GM23338 (cell line): ENCODE measurements around the gene PLS1. TPM values are rescaled to one million over a fixed set of nuclear protein-coding genes. Genes with fewer than 3 reads are reported as not detected.

ENCODE experiments used
- ATAC-seq: fragments of 200-7000 bp; cut with Tn5 transposase; 3 replicates; pipeline ENCODE4 v1.9.1; 2020
- DNase-seq: peaks from one replicate; pipeline ENCODE4 v3.0.0-alpha.2; 2015; ENCODE audit warnings: low spot score
- H2AFZ ChIP-seq: fragments of 200-600 bp; sonication (generic); 2 replicates; pipeline ENCODE4 v1.8.0; 2016; ENCODE audit warnings: antibody characterized with exemption, mild to moderate bottlenecking, moderate library complexity
- H3F3A ChIP-seq: fragments of 200-600 bp; sonication (generic); replicated peaks from 2 replicates; pipeline ENCODE4 v1.8.0; 2017; ENCODE audit warnings: antibody characterized with exemption, mixed run types, low read depth
- H3K27ac ChIP-seq: fragments of 200-600 bp; sonication (generic); 2 replicates; pipeline ENCODE4 v1.6.1; 2016; ENCODE audit warnings: low read depth
- H3K27me3 ChIP-seq: fragments of 200-600 bp; sonication (generic); 2 replicates; pipeline ENCODE4 v1.8.0; 2016; ENCODE audit warnings: mild to moderate bottlenecking, mixed run types, moderate library complexity; ENCODE audit not compliant: insufficient read depth
- H3K36me3 ChIP-seq: fragments of 200-600 bp; sonication (generic); 2 replicates; pipeline ENCODE4 v1.8.0; 2016; ENCODE audit warnings: mild to moderate bottlenecking; ENCODE audit not compliant: insufficient read depth
- H3K4me1 ChIP-seq: fragments of 200-600 bp; sonication (generic); 2 replicates; pipeline ENCODE4 v1.8.0; 2016; ENCODE audit warnings: mild to moderate bottlenecking, moderate library complexity; ENCODE audit not compliant: insufficient read depth
- H3K4me2 ChIP-seq: fragments of 200-600 bp; sonication (generic); 2 replicates; pipeline ENCODE4 v1.7.1; 2017; ENCODE audit warnings: mixed run types
- H3K4me3 ChIP-seq: fragments of 200-600 bp; sonication (generic); 2 replicates; pipeline ENCODE4 v1.6.1; 2016; ENCODE audit warnings: mixed run types
- H3K79me2 ChIP-seq: fragments of 200-600 bp; sonication (generic); replicated peaks from 2 replicates; pipeline ENCODE4 v1.8.0; 2017; ENCODE audit warnings: mild to moderate bottlenecking; ENCODE audit not compliant: insufficient read depth
- H3K9me2 ChIP-seq: fragments of 200-600 bp; sonication (generic); 2 replicates; pipeline ENCODE4 v1.8.0; 2017; ENCODE audit not compliant: insufficient read depth
- H4K20me1 ChIP-seq: fragments of 200-600 bp; sonication (generic); replicated peaks from 2 replicates; pipeline ENCODE4 v1.8.0; 2017; ENCODE audit warnings: mild to moderate bottlenecking; ENCODE audit not compliant: insufficient read depth
- H3K27ac Mint-ChIP-seq: 2 replicates; pipeline ENCODE4 v1.8.0; 2020; ENCODE audit warnings: inconsistent platforms, mild to moderate bottlenecking, moderate library complexity, mixed read lengths
- H3K27me3 Mint-ChIP-seq: 3 replicates; pipeline ENCODE4 v1.8.0; 2022; ENCODE audit warnings: low read depth, mild to moderate bottlenecking, moderate library complexity, mixed read lengths, inconsistent platforms; ENCODE audit not compliant: insufficient read depth, poor library complexity
- H3K36me3 Mint-ChIP-seq: 3 replicates; pipeline ENCODE4 v1.8.0; 2021; ENCODE audit warnings: low read depth, mild to moderate bottlenecking, inconsistent platforms, moderate library complexity, mixed read lengths
- H3K4me1 Mint-ChIP-seq: 3 replicates; pipeline ENCODE4 v1.8.0; 2020; ENCODE audit warnings: mild to moderate bottlenecking, inconsistent platforms, mixed read lengths
- H3K4me3 Mint-ChIP-seq: 3 replicates; pipeline ENCODE4 v1.8.0; 2021; ENCODE audit warnings: moderate library complexity, mild to moderate bottlenecking, inconsistent platforms, mixed read lengths
- H3K9me3 Mint-ChIP-seq: 3 replicates; pipeline ENCODE4 v1.8.0; 2020; ENCODE audit warnings: moderate library complexity, mild to moderate bottlenecking, inconsistent platforms, mixed read lengths
- EZH2 ChIP-seq: fragments of 200-600 bp; sonication (generic); IDR thresholded peaks from one replicate; pipeline ENCODE4 v1.8.0; 2017; ENCODE audit warnings: antibody characterized with exemption, mild to moderate bottlenecking, low read depth; ENCODE audit not compliant: unreplicated experiment
- EZH2phosphoT487 ChIP-seq: fragments of 200-600 bp; sonication (generic); IDR thresholded peaks from one replicate; pipeline ENCODE4 v1.8.1; 2018; ENCODE audit warnings: antibody characterized with exemption; ENCODE audit not compliant: unreplicated experiment
- JUNB ChIP-seq: IDR thresholded peaks from one replicate; pipeline ENCODE4 v1.6.1; 2016; ENCODE audit warnings: antibody characterized with exemption; ENCODE audit not compliant: unreplicated experiment
- NANOG ChIP-seq: IDR thresholded peaks from 2 replicates; pipeline ENCODE4 v1.6.1; 2016; ENCODE audit warnings: antibody characterized with exemption, borderline replicate concordance
- POLR2AphosphoS5 ChIP-seq: IDR thresholded peaks from 2 replicates; pipeline ENCODE4 v1.6.1; 2016; ENCODE audit warnings: antibody characterized with exemption, low read depth
- STAT1 ChIP-seq: IDR thresholded peaks from one replicate; pipeline ENCODE4 v1.6.1; 2016; ENCODE audit warnings: antibody characterized with exemption; ENCODE audit not compliant: unreplicated experiment
- ZNF114 ChIP-seq: fragments of 250-450 bp; sonication (Bioruptor Pico); IDR thresholded peaks from 2 replicates; pipeline ENCODE4 v1.5.0; 2020; ENCODE audit warnings: mild to moderate bottlenecking, moderate library complexity
- polyA plus RNA-seq: library from polyadenylated mRNA; unstranded; fragments of >200 nt; fragmentation: Nextera tagmentation; extraction: Ambion mirVana; gene quantifications from 2 replicates; pipeline ENCODE4 v1.2.1, GENCODE V29; 2016
- total RNA-seq: library from RNA; depleted of rRNA; stranded (reverse); fragments of >200 nt; shearing (Covaris generic); gene quantifications from 2 replicates; pipeline ENCODE4 v1.2.3, GENCODE V29; 2014
- TF ChIP-seq, protein P1 (sequence below): IDR thresholded peaks from 2 replicates; pipeline ENCODE4 v1.6.1; 2016; ENCODE audit warnings: antibody characterized with exemption
- TF ChIP-seq, protein P2 (sequence below): fragments of 250-450 bp; sonication (Bioruptor Pico); IDR thresholded peaks from 2 replicates; pipeline ENCODE4 v1.5.0; 2020; ENCODE audit warnings: mild to moderate bottlenecking, moderate library complexity
- TF ChIP-seq, protein P3 (sequence below), 2 experiments: fragments of 200-600 bp in 1 of 2; sonication (generic) in 1 of 2; conservative IDR thresholded peaks; 2 replicates each; pipeline versions ENCODE4 v1.5.1 to v1.6.1; 2016 to 2017; ENCODE audit warnings: antibody characterized with exemption in 2 of 2, low read depth in 2 of 2, mild to moderate bottlenecking in 2 of 2, moderate library complexity in 1 of 2

PLS1 gene
- total and polyA plus RNA-seq, 2 experiments from 2014 or later = 18.4 to 42.2 TPM

DNA sequence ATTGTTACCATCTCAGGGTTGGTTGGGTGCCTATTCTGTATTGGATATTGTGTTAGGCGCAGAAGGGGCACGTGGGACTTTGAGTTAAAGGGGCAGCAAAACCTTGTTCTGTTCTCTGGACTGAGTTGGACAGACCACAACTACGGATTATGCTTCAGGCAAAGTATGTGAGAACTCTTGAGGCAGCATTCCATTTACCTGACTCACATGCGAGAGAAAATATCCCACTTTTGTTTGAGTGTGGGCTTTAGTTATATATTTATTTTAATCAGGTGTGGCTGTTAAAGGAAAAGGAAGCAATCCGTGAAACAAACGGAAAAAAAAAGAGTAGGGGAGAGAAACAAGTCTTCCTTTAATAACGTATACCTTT is 627 bp upstream of the PLS1 start:
- peaks cover 12% of the 10 kb centered on the region for H3K4me1 ChIP-seq
- H3K36me3 Mint-ChIP-seq = peaks cover 12% of the 10 kb centered on the region
- no peak for ATAC-seq
- peaks cover 9% of the 10 kb centered on the region; the same call in 1 of the 2 replicates for H3K79me2 ChIP-seq
- H4K20me1 ChIP-seq = no peaks in the 10 kb centered on the region
- H3K9me3 Mint-ChIP-seq = no peaks in the 10 kb centered on the region
- TF ChIP-seq POLR2AphosphoS5 (no peak), ZNF114 (CRISPR knock-in tag) (no peak), EZH2 (no peak), STAT1 (no peak), JUNB (no peak), NANOG (no peak), EZH2phosphoT487 (no peak)
- TF ChIP-seq, protein P1, sequence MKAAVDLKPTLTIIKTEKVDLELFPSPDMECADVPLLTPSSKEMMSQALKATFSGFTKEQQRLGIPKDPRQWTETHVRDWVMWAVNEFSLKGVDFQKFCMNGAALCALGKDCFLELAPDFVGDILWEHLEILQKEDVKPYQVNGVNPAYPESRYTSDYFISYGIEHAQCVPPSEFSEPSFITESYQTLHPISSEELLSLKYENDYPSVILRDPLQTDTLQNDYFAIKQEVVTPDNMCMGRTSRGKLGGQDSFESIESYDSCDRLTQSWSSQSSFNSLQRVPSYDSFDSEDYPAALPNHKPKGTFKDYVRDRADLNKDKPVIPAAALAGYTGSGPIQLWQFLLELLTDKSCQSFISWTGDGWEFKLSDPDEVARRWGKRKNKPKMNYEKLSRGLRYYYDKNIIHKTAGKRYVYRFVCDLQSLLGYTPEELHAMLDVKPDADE = no peak
- TF ChIP-seq, protein P2, sequence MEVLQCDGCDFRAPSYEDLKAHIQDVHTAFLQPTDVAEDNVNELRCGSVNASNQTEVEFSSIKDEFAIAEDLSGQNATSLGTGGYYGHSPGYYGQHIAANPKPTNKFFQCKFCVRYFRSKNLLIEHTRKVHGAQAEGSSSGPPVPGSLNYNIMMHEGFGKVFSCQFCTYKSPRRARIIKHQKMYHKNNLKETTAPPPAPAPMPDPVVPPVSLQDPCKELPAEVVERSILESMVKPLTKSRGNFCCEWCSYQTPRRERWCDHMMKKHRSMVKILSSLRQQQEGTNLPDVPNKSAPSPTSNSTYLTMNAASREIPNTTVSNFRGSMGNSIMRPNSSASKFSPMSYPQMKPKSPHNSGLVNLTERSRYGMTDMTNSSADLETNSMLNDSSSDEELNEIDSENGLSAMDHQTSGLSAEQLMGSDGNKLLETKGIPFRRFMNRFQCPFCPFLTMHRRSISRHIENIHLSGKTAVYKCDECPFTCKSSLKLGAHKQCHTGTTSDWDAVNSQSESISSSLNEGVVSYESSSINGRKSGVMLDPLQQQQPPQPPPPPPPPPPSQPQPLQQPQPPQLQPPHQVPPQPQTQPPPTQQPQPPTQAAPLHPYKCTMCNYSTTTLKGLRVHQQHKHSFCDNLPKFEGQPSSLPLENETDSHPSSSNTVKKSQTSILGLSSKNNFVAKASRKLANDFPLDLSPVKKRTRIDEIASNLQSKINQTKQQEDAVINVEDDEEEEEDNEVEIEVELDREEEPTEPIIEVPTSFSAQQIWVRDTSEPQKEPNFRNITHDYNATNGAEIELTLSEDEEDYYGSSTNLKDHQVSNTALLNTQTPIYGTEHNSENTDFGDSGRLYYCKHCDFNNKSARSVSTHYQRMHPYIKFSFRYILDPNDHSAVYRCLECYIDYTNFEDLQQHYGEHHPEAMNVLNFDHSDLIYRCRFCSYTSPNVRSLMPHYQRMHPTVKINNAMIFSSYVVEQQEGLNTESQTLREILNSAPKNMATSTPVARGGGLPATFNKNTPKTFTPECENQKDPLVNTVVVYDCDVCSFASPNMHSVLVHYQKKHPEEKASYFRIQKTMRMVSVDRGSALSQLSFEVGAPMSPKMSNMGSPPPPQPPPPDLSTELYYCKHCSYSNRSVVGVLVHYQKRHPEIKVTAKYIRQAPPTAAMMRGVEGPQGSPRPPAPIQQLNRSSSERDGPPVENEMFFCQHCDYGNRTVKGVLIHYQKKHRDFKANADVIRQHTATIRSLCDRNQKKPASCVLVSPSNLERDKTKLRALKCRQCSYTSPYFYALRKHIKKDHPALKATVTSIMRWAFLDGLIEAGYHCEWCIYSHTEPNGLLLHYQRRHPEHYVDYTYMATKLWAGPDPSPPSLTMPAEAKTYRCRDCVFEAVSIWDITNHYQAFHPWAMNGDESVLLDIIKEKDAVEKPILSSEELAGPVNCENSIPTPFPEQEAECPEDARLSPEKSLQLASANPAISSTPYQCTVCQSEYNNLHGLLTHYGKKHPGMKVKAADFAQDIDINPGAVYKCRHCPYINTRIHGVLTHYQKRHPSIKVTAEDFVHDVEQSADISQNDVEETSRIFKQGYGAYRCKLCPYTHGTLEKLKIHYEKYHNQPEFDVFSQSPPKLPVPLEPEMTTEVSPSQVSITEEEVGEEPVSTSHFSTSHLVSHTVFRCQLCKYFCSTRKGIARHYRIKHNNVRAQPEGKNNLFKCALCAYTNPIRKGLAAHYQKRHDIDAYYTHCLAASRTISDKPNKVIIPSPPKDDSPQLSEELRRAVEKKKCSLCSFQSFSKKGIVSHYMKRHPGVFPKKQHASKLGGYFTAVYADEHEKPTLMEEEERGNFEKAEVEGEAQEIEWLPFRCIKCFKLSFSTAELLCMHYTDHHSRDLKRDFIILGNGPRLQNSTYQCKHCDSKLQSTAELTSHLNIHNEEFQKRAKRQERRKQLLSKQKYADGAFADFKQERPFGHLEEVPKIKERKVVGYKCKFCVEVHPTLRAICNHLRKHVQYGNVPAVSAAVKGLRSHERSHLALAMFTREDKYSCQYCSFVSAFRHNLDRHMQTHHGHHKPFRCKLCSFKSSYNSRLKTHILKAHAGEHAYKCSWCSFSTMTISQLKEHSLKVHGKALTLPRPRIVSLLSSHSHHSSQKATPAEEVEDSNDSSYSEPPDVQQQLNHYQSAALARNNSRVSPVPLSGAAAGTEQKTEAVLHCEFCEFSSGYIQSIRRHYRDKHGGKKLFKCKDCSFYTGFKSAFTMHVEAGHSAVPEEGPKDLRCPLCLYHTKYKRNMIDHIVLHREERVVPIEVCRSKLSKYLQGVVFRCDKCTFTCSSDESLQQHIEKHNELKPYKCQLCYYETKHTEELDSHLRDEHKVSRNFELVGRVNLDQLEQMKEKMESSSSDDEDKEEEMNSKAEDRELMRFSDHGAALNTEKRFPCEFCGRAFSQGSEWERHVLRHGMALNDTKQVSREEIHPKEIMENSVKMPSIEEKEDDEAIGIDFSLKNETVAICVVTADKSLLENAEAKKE (CRISPR knock-in tag) = no peak
- TF ChIP-seq, protein P3, sequence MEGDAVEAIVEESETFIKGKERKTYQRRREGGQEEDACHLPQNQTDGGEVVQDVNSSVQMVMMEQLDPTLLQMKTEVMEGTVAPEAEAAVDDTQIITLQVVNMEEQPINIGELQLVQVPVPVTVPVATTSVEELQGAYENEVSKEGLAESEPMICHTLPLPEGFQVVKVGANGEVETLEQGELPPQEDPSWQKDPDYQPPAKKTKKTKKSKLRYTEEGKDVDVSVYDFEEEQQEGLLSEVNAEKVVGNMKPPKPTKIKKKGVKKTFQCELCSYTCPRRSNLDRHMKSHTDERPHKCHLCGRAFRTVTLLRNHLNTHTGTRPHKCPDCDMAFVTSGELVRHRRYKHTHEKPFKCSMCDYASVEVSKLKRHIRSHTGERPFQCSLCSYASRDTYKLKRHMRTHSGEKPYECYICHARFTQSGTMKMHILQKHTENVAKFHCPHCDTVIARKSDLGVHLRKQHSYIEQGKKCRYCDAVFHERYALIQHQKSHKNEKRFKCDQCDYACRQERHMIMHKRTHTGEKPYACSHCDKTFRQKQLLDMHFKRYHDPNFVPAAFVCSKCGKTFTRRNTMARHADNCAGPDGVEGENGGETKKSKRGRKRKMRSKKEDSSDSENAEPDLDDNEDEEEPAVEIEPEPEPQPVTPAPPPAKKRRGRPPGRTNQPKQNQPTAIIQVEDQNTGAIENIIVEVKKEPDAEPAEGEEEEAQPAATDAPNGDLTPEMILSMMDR (conservative IDR thresholded peaks at IDR 0.05; ENCODE audit: low read depth in 2 of 2) = no peak
- peak overlapping the region; percentile 88 for H3K4me3 Mint-ChIP-seq
- no peaks in the 10 kb centered on the region; the same call in 1 of the 2 replicates for H3F3A ChIP-seq
- H3K27ac ChIP-seq = 0 out of 2 replicates have a peak overlapping the region, but pooled peaks have one; percentile 64
- H3K9me2 ChIP-seq = no peaks in the 10 kb centered on the region; the same call in 1 of the 2 replicates
- H3K4me1 Mint-ChIP-seq = peaks cover 18% of the 10 kb centered on the region
- H3K4me3 ChIP-seq = peak overlapping the region; percentile 90
- no peaks in the 10 kb centered on the region for H3K36me3 ChIP-seq
- H2AFZ ChIP-seq = peak overlapping the region; percentile 99
- peak overlapping the region; percentile 99 for H3K4me2 ChIP-seq
- H3K27ac Mint-ChIP-seq = no peak overlapping the region
- no peak for DNase-seq
- peaks cover 7% of the 10 kb centered on the region; the same call in 1 of the 2 replicates for H3K27me3 ChIP-seq
- peaks cover 6% of the 10 kb centered on the region for H3K27me3 Mint-ChIP-seq
